ENCODE results near the gene PRKCZ.
A peak's percentile ranks its signal among the peaks of the same experiment; 100 is the strongest.
"Not testable (repeated sequence)": the region's sequence is repeated elsewhere in the genome, so short reads cannot be mapped to it uniquely, and the experiment has no call there.

PRKCZ gene

DNA sequence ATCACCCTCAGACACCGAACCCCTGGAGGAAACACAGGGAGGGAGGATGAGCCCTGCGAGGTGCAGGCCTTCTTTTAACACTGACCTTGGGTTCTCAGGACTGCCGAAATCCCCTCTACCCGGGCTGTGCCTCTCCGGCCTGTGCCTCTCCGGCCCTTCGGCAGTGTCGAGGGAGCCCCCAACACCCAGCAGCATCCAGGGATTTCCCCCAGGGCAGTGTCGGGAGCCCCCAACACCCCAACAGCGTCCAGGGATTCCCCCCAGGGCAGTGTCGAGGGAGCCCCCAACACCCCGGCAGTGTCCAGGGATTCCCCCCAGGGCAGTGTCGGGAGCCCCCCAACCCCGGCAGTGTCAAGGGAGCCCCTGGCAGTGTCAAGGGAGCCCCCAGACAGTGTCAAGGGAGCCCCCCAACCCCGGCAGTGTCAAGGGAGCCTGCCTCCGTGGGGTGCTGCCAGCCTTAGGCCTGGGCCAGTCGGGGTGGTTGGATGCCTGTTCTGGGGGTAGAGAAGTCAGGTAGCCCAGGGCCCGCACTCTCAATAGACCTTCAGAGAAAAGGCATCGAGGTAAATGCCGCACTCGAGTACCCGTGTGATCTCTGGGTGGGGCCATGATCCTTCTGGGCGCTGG, 57.5 kb downstream of the PRKCZ start:
- Mint-ChIP-seq H3K9me3 (no peaks in the 10 kb centered on the region), H3K27me3 (no peaks in the 10 kb centered on the region), H3K4me3 (no peak overlapping the region), H3K4me1 (peaks cover 11 to 19% of the 10 kb centered on the region in 2 donors), H3K36me3 (peaks cover 5 to 20% of the 10 kb centered on the region in 2 donors), H3K27ac (no peak overlapping the region)
- ATAC-seq (replicated peaks): no peak
- DNase-seq: no peak

DNA sequence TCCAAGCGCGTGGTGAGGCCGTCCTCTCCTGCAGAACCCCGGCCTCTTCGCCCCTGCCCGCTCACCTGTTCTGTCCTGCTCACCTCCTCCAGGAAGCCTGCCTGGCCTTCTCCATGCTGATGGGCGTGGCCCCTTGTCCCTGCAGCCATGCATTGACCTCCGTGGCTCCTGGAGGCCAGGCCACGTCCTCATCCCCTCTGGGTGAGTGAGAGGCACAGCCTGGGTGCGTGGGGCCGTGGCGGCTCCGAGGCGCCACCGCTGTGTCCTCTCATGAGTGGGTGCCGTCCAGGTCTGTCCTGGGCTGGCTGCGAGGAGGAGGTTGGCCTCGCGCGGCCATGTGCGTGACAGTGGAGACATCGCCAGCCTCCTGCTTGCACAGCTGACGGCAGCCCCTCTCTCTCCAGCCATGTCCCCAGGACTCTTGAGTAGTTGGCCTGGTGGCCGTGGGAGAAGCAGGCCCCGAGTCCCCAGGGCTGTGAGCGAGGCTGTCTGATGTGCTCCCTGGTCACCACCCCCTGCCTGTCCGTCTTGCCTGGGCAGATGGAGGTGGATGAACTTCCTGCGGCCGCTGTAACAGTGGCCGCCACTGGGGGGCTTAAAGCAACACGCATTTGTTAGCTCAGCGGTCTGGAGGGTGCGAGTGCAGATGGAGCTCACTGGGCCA, 58.1 kb downstream of the PRKCZ start:
- Mint-ChIP-seq H3K27me3 (no peaks in the 10 kb centered on the region), H3K27ac (no peak overlapping the region), H3K36me3 (peaks cover 5 to 20% of the 10 kb centered on the region in 2 donors), H3K9me3 (no peaks in the 10 kb centered on the region), H3K4me1 (peaks cover 11 to 23% of the 10 kb centered on the region in 2 donors), H3K4me3 (no peak overlapping the region)
- ATAC-seq (replicated peaks) (no peak), DNase-seq (no peak)

DNA sequence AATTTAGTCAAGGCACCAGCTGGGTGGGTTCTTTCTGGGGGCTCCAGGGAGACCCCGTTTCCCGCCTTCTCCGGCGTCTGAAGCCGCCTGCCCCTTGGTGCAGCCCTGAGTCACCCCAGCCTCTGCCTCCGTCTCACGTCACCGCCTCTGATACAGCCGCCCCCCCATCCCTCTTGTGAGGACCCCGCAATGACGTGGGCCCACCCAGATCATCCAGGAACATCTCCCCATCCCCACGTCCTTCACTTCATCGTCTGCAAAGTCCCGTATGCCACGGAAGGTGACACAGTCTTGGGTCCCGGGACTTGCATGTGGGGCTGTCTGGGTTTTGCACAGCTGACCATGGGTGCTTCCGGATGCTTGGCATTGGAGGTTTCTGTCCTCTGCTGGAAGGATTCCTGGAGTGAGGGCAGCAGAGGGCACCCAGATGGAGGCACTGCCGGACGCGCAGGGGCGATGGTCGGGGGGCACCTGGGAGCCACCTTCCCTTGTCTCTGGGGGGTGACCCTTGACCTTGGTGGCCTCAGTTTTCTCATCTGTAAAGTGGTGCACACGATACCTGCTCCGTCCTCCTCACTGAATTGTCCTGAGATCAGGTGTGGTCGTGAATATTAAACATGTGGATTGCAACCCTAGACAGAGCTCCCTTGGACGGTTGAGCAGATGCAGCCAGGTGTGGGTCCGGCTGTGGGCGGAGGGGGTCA, 58.8 kb downstream of the PRKCZ start:
- Mint-ChIP-seq H3K4me1 (peaks cover 15 to 30% of the 10 kb centered on the region in 2 donors), H3K4me3 (no peak overlapping the region), H3K36me3 (peaks cover 9 to 18% of the 10 kb centered on the region in 2 donors), H3K9me3 (no peaks in the 10 kb centered on the region), H3K27me3 (no peaks in the 10 kb centered on the region), H3K27ac (no peak overlapping the region)
- ATAC-seq (replicated peaks): no peak
- DNase-seq: no peak

DNA sequence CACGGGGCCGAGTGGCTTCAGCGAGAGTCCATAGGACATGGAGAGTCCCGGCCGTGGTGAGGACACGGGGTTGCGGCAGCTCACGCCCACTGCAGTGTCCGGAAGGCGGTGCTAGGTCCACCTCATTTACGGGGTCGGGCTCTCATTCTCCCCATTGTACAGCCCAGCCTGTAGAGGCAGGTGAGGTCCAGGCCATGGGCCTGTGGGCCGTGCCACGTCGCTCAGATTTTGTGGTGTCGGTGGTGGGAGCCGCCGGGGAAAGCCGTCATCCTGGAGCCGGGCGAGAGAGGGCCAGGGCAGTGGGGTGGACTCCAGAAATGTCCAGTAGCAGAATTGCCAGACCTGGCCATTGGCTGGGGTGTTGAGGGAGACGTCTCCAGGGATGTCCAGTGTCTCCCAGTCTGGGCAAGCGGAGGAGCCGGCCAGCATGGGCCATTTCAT, 59.4 kb downstream of the PRKCZ start:
- H3K27ac Mint-ChIP-seq: no peak overlapping the region
- no peak for DNase-seq
- H3K4me3 Mint-ChIP-seq: no peak overlapping the region
- peaks cover 9 to 18% of the 10 kb centered on the region in 2 donors for H3K36me3 Mint-ChIP-seq
- peaks cover 13 to 31% of the 10 kb centered on the region in 2 donors for H3K4me1 Mint-ChIP-seq
- no peaks in the 10 kb centered on the region for H3K27me3 Mint-ChIP-seq
- no peak for ATAC-seq (replicated peaks)
- H3K9me3 Mint-ChIP-seq: no peaks in the 10 kb centered on the region

DNA sequence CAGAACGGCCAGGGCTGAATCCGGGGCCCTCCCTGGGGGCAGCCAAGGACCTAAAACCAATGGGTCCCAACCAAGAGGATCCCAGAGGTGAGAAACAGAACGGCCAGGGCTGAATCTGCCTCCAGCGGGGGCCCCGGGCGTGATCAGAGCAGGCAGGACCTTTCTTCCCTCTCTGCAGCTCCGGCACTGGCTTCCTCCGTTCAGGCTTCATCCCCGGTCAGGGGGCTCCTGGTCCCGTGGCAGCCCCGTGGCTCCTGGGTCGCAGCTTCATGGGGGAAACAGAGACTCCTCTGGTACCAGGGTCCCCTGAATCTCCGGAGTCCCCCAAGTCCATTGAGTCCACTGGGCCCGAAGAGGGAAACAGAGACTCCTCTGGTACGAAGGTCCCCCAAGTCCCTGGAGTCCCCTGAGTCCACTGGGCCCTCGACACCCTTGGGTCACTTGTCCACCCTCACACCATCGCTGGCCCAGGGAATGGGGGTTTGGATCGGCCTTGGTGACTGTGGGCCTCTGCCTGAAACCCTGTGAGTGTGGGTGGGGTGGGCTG, 60.1 kb downstream of the PRKCZ start:
- no peak for ATAC-seq (replicated peaks)
- Mint-ChIP-seq H3K4me3 (no peak overlapping the region), H3K27me3 (no peaks in the 10 kb centered on the region)

DNA sequence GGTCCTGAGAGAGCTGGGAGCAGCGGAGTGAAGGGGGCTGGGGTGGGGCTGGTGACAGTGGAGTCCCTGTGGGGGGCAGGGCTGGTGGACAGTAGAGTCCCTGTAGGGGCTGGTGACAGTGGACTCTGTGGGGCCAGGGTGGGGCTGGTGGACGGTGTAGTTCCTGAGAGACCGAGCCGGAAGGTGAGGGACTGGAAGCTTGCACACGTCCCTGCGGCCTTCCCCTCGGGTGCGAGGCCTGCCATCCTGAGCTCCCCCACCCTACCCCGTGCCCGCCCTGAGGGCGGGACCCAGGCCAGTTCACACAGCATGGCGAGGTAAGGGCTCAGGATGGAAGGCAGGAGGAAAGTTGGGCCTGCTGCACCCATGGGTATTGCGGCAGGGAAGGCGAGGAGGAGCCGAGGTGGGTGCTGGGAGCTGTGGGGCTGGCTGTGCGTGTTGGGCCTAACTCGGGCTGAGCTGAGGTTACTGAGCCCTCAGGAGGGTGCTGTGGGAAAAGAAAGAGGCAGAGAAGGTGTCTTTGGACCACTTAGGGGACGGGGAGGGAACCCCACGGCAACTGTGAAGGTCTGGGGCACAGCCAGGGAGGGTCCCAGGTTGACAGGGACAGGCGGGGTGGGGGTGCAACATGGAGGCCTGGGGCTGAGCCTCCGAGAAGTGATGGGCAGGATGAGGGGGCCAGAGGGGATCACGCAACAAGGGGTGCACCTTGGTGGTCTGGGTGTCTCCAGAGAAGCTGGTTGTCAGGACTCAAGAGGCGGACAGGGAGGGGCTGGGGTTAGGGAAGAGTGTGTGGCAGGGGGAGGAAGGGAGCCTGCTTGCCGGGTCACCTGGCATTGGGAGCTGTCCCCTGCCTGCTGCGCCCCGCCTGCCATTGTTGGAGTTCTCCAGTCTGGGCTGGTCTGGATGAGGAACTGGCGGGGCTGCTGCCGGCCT, 60.8 kb downstream of the PRKCZ start:
- no peak for DNase-seq
- Mint-ChIP-seq H3K27me3 (no peaks in the 10 kb centered on the region), H3K4me3 (peak overlapping the region in 1 of 2 donors; percentile 27), H3K27ac (peak overlapping the region; percentile 59), H3K4me1 (peaks cover 13 to 40% of the 10 kb centered on the region in 2 donors), H3K9me3 (no peaks in the 10 kb centered on the region), H3K36me3 (peaks cover 9 to 22% of the 10 kb centered on the region in 2 donors)
- no peak for ATAC-seq (replicated peaks)

More for the DNA sequence above, 60.1 kb downstream of the PRKCZ start:
- Mint-ChIP-seq H3K27ac (no peak overlapping the region), H3K9me3 (no peaks in the 10 kb centered on the region), H3K36me3 (peaks cover 9 to 20% of the 10 kb centered on the region in 2 donors), H3K4me1 (peaks cover 13 to 36% of the 10 kb centered on the region in 2 donors)
- DNase-seq: no peak

DNA sequence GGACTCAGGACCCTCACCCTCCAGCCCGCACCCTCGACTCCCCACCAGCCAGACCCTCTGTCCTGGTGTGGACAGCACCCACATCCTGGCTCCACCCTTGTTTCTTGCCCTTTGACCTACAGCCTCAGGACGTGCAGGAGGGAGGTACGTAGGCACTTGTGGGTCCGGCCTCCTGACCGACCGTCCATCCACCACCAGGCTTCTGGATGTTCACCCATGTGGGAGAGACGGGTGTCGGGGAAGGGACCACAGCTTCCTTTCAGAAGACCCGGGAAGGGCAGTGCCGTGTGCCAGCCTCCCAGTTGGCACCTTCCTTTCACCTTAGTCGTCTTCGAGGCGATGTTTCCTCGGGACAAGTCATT, 61.4 kb downstream of the PRKCZ start:
- Mint-ChIP-seq H3K4me1 (peaks cover 13 to 42% of the 10 kb centered on the region in 2 donors), H3K4me3 (peak overlapping the region in 1 of 2 donors; percentile 71), H3K9me3 (no peaks in the 10 kb centered on the region), H3K27ac (peak overlapping the region; percentile 91), H3K27me3 (no peaks in the 10 kb centered on the region), H3K36me3 (peaks cover 9 to 20% of the 10 kb centered on the region in 2 donors)
- no peak for DNase-seq
- no peak for ATAC-seq (replicated peaks)

DNA sequence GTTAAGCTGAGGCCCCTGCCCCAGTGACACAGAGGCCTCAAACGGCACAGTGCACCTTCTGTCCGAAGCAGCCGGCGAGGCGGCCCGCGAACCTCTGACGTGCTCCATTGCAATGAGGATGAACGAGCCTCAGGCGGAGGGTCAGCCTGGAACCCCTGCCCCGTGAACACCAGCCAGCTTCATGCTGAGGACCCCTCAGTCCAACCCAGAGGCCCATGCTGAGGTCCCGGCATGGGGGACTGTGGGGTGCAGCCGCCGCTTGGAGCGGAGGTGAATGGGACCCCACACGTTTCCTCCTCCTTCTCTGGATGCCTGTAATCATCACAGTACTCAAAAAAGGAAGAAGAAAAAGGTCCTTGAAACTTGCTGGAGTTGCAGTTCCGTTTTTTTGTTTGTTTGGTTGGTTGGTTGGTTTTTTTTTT, 62.1 kb downstream of the PRKCZ start:
- no peaks in the 10 kb centered on the region for H3K27me3 Mint-ChIP-seq
- H3K4me1 Mint-ChIP-seq: peaks cover 13 to 42% of the 10 kb centered on the region in 2 donors
- DNase-seq (peak; percentile 45), ATAC-seq (replicated peaks) (peak; percentile 90 to 91)
- peak overlapping the region; percentile 91 for H3K27ac Mint-ChIP-seq
- no peaks in the 10 kb centered on the region for H3K9me3 Mint-ChIP-seq
- peaks cover 4 to 16% of the 10 kb centered on the region in 2 donors for H3K36me3 Mint-ChIP-seq
- peak overlapping the region; percentile 56 to 71 for H3K4me3 Mint-ChIP-seq

DNA sequence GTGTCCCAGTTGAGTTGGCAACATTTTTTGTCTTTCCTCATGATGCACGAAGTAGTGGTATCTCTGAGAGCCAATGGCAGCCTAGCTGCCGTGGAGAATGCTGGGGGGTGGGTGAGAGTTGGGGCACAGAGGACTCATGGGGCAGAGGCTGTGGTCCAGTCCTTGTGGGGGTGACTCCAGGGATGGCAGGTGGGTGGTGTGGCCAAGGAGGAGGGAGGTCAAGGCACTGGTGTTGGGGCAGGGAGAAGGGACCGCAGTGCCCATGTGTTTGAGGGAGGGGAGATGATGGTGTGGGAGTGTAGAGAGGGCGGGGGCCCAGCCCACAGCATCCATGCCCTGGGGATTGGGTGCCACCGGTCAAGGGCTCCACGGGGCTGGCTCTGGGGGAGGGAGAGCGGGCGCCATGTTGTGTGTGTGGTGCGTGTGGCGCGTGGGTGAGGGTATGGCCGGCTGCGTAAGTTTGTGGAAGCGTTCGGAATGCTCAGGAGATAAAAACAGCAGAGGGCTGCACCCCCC, 63.5 kb downstream of the PRKCZ start:
- peaks cover 0 to 3% of the 10 kb centered on the region in 2 donors for H3K9me3 Mint-ChIP-seq
- DNase-seq: no peak
- H3K36me3 Mint-ChIP-seq: peaks cover 8 to 16% of the 10 kb centered on the region in 2 donors
- no peak for ATAC-seq (replicated peaks)
- peaks cover 17 to 48% of the 10 kb centered on the region in 2 donors for H3K4me1 Mint-ChIP-seq
- H3K27me3 Mint-ChIP-seq: no peaks in the 10 kb centered on the region
- H3K27ac Mint-ChIP-seq: peak overlapping the region; percentile 60
- no peak overlapping the region for H3K4me3 Mint-ChIP-seq

DNA sequence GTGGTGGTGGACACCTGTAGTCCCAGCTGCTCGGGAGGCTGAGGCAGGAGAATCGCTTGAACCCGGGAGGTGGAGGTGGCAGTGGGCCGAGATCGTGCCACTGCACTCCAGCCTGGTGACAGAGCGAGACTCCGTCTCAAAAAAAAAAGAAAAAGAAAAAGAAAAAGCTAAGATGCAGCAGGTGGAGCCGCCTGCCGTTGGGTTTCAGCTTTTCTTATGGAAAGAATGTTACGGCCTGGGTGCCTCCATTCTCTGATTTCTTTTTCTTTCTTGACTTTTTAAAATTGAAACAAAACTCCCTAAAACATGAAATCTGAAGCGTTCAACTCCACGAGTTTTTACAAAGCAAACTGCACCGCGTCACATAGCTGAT, 64.4 kb downstream of the PRKCZ start:
- peaks cover 13 to 15% of the 10 kb centered on the region in 2 donors for H3K36me3 Mint-ChIP-seq
- ATAC-seq (replicated peaks); H3K27ac Mint-ChIP-seq; DNase-seq; H3K9me3 Mint-ChIP-seq; H3K27me3 Mint-ChIP-seq; H3K4me3 Mint-ChIP-seq: not testable (repeated sequence)
- peaks cover 18 to 58% of the 10 kb centered on the region in 2 donors for H3K4me1 Mint-ChIP-seq

DNA sequence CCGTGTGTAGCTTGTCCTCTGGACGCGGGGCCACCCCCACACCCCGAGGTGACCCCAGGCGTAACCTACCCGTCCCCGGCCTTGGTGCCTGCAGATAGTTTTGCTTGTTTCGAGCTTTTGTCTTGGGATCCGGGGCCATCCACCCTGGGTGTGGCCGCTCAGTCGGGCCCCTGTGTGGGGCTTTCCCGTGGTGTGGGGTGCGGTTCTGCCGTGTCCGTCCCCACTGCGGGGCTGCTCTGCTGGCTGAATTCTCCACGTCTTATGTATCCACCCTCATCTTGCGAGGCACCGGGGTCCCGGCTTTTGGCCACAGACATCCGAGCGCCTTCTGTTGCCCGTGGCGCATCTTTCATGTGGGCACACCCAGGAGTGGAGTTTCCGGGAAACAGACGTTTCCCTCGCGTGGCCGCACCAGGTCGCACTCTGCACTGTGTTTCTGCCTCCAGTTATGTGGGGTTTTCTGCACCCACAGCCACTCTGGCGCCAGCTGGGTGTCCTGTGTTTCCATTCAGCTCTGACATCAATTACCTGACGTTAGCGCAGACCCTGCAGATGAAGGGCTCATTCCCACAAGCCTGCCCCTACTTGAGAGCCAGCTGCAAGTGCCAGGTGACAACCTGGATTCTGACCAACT, 64.9 kb downstream of the PRKCZ start:
- no peak for ATAC-seq (replicated peaks)
- H3K4me1 Mint-ChIP-seq: peaks cover 18 to 62% of the 10 kb centered on the region in 2 donors
- H3K36me3 Mint-ChIP-seq: peaks cover 16 to 17% of the 10 kb centered on the region in 2 donors
- no peak overlapping the region for H3K27ac Mint-ChIP-seq
- H3K9me3 Mint-ChIP-seq: peaks cover 3 to 5% of the 10 kb centered on the region in 2 donors
- DNase-seq: no peak
- no peak overlapping the region for H3K4me3 Mint-ChIP-seq
- H3K27me3 Mint-ChIP-seq: no peaks in the 10 kb centered on the region

DNA sequence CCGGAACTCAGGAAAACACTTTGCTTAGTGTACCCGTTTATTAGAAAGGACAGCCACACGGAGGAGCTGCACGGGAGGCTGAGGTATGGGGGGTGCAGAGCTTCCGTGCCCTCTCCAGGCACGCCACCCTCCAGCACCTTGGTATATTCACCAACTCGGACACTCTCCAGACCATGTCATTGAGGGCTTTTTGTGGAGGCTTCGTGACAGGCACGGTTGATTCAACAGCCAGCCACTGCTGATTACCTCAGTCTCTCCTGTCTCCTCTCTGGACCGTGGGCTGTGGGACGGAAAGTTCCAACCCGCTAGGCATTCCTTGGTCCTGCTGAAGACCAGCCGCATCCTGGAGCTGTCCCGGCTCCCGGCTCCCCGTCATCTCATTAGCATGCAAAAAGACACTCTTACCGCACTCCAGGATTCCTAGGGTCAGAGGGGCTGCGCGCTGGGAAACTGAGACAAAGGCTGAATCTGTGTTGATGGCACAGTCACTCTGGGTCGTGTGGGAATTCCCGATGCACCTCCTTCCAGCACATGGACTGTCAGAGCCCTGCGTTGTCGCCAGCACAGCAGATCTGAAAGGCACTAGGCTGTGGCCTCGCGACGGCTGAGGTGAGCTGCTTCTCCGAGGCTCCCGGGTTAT, 65.6 kb downstream of the PRKCZ start:
- ATAC-seq (replicated peaks) (no peak), DNase-seq (no peak)
- H3K27ac Mint-ChIP-seq: no peak overlapping the region
- H3K4me1 Mint-ChIP-seq: peaks cover 17 to 60% of the 10 kb centered on the region in 2 donors
- H3K9me3 Mint-ChIP-seq: peaks cover 5% of the 10 kb centered on the region in 2 donors
- peaks cover 17 to 22% of the 10 kb centered on the region in 2 donors for H3K36me3 Mint-ChIP-seq
- no peaks in the 10 kb centered on the region for H3K27me3 Mint-ChIP-seq
- no peak overlapping the region for H3K4me3 Mint-ChIP-seq

DNA sequence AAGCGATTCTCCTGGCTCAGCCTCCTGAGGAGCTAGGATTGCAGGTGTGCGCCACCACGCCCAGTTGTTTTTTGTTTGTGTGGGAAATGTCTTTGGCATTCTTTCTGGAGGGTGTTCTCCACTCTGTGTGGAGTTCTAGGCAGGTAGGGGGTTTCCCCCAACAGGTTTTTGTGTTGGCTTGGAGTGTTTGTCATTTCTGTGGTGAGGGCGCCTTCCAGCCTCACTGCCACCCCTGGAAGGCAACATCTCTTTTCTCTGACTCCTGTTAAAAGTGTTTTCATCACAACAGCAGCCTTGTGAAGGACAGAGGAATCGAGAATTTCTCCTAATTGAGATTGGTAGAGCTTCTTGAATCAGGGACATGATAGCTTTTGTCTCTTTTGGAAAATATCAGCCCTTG, 69.7 kb downstream of the PRKCZ start:
- Mint-ChIP-seq H3K27ac (peak overlapping the region; percentile 59), H3K9me3 (peaks cover 7 to 11% of the 10 kb centered on the region in 2 donors), H3K36me3 (peaks cover 14 to 24% of the 10 kb centered on the region in 2 donors), H3K27me3 (no peaks in the 10 kb centered on the region), H3K4me1 (peaks cover 20 to 47% of the 10 kb centered on the region in 2 donors), H3K4me3 (no peak overlapping the region)
- ATAC-seq (replicated peaks): no peak
- no peak for DNase-seq
